K562 (cell line): Measurements from ENCODE around the gene WASHC4. TPM values are rescaled to one million over a fixed set of nuclear protein-coding genes. Genes with fewer than 3 reads are reported as not detected.

Source experiments
- FOSL1 ChIP-seq: fragments of 200-800 bp; sonication (Bioruptor generic); conservative IDR thresholded peaks from 2 replicates; pipeline ENCODE4 v1.6.1; 2016; ENCODE audit warnings: missing genetic modification characterization, missing compliant biosample characterization
- FOXK1 ChIP-seq: sonication (generic); formaldehyde crosslinking; IDR thresholded peaks from 2 replicates; pipeline ENCODE4 v1.8.0; 2022; ENCODE audit warnings: missing genetic modification reagents, mild to moderate bottlenecking, borderline replicate concordance
- HDAC1 ChIP-seq, 2 experiments: fragments of 450-650 bp; IDR thresholded peaks; 2 replicates each; pipeline ENCODE4 v1.6.1; 2016 to 2017; ENCODE audit warnings: inconsistent platforms in 1 of 2, mild to moderate bottlenecking in 1 of 2, moderate library complexity in 1 of 2
- HNRNPH1 ChIP-seq: fragments of 200-400 bp; formaldehyde crosslinking; optimal IDR thresholded peaks from 2 replicates; pipeline ENCODE3; 2017; ENCODE audit warnings: low read depth, mild to moderate bottlenecking, low read length, moderate library complexity
- IRF2 ChIP-seq: sonication (generic); formaldehyde crosslinking; IDR thresholded peaks from 2 replicates; pipeline ENCODE4 v1.8.1; 2022; ENCODE audit warnings: mild to moderate bottlenecking, missing genetic modification reagents
- MLLT1 ChIP-seq, 2 experiments: fragments of 450-650 bp; IDR thresholded peaks; 2 replicates each; pipeline ENCODE4 v1.6.1; 2016
- PHF20 ChIP-seq: fragments of 450-650 bp; IDR thresholded peaks from 2 replicates; pipeline ENCODE4 v1.6.1; 2018; ENCODE audit not compliant: partially characterized antibody
- RAD21 ChIP-seq, 2 experiments: fragments of 250-450 bp in 1 of 2; fragments of 450-650 bp in 1 of 2; sonication (Bioruptor Pico) in 1 of 2; formaldehyde crosslinking in 1 of 2; IDR thresholded peaks in 1 of 2; conservative IDR thresholded peaks in 1 of 2; 2 replicates each; pipeline versions ENCODE4 v1.4.0 to v1.8.0; 2020 to 2022; ENCODE audit warnings: mild to moderate bottlenecking in 2 of 2, moderate library complexity in 1 of 2
- STAG1 ChIP-seq: sonication (generic); formaldehyde crosslinking; IDR thresholded peaks from 2 replicates; pipeline ENCODE4 v1.5.0; 2020; ENCODE audit warnings: missing genetic modification reagents, borderline replicate concordance
- TFAP4 ChIP-seq: sonication (generic); formaldehyde crosslinking; IDR thresholded peaks from 2 replicates; pipeline ENCODE4 v1.8.0; 2022; ENCODE audit warnings: missing genetic modification reagents, mild to moderate bottlenecking, moderate library complexity, borderline replicate concordance
- UBTF ChIP-seq, 2 experiments: IDR thresholded peaks; 2 replicates each; pipeline ENCODE4 v1.6.1; 2012; ENCODE audit warnings: improper control_type of control experiment in 2 of 2, low read depth in 2 of 2, low read length in 2 of 2, borderline replicate concordance in 1 of 2
- ZHX1 ChIP-seq: fragments of 150-350 bp; conservative IDR thresholded peaks from 2 replicates; pipeline ENCODE4 v1.6.1; 2014; ENCODE audit warnings: low read length
- ZNF212 ChIP-seq: fragments of 450-650 bp; formaldehyde crosslinking; IDR thresholded peaks from 2 replicates; pipeline ENCODE4 v1.4.0; 2020; ENCODE audit warnings: mild to moderate bottlenecking
- ZNF511 ChIP-seq: sonication (generic); formaldehyde crosslinking; IDR thresholded peaks from 2 replicates; pipeline ENCODE4 v1.8.0; 2022; ENCODE audit warnings: mild to moderate bottlenecking, missing genetic modification reagents
- ZNF512 ChIP-seq: IDR thresholded peaks from 2 replicates; pipeline ENCODE4 v1.6.1; 2016; ENCODE audit warnings: missing genetic modification characterization, missing compliant biosample characterization
- polyA plus RNA-seq, 8 experiments: library from polyadenylated mRNA; depleted of rRNA in 4 of 8; stranded (reverse) in 5 of 8; unstranded in 3 of 8; fragments of >200 nt; fragmentation: Nextera tagmentation in 2 of 8; fragmentation: Illumina TruSeq in 1 of 8; extraction: Ambion mirVana in 2 of 8; extraction: Trizol in 1 of 8; gene quantifications; 2 replicates each; pipeline versions ENCODE4 v1.2.1 to v1.2.3, GENCODE V29; 2011 to 2014; ENCODE audit warnings: inconsistent platforms in 1 of 8, missing spikeins in 1 of 8
- total RNA-seq, 7 experiments: library from RNA; depleted of rRNA in 6 of 7; stranded (reverse); fragments of >200 nt in 6 of 7; fragmentation: Illumina TruSeq in 2 of 7; extraction: Trizol in 2 of 7; gene quantifications; 2 replicates each; pipeline versions ENCODE4 v1.2.1 to v1.2.3, GENCODE V29; 2011 to 2021; ENCODE audit warnings: low replicate concordance in 1 of 7

The WASHC4 gene
- total and polyA plus RNA-seq, 9 of the 15 experiments (the other 6 are each of a cell fraction or from before 2014, with no cell fraction given): 12.5 to 38.5 (median 21.3) TPM

GRCh38 chr12:105100207-105100985 is 7.1 kb upstream of the WASHC4 start (continued):
- no peak for TF ChIP-seq ZNF511 (CRISPR knock-in tag)
- no peak for TF ChIP-seq HNRNPH1
- TF ChIP-seq RAD21 (CRISPR knock-in tag; conservative IDR thresholded peaks at IDR 0.05 in 1 of 2, IDR thresholded peaks at IDR 0.05 in 1 of 2): no peak
- TF ChIP-seq ZHX1: no peak
- no peak for TF ChIP-seq HDAC1 (IDR thresholded peaks at IDR 0.05)
- TF ChIP-seq STAG1 (CRISPR knock-in tag): no peak
- no peak for TF ChIP-seq PHF20
- TF ChIP-seq ZNF512: peak; percentile 95
- no peak for TF ChIP-seq IRF2 (CRISPR knock-in tag)
- TF ChIP-seq ZNF212 (CRISPR knock-in tag): no peak
- no peak for TF ChIP-seq FOXK1 (CRISPR knock-in tag)
- no peak for TF ChIP-seq UBTF (IDR thresholded peaks at IDR 0.05; ENCODE audit: borderline replicate concordance in 1 of 2, low read depth in 2 of 2, low read length in 2 of 2)
- peak; percentile 69 for TF ChIP-seq FOSL1 (tag)
- TF ChIP-seq MLLT1 (IDR thresholded peaks at IDR 0.05): peak in 1 of 2 experiments; percentile 55; a peak in 1 of 4 replicates
- peak; percentile 38; the same call in 1 of the 2 replicates for TF ChIP-seq TFAP4 (CRISPR knock-in tag)
